ENCODE measurements around the gene SLC15A4. TPM values are rescaled to one million over a fixed set of nuclear protein-coding genes. Genes with fewer than 3 reads are reported as not detected.
A peak's percentile ranks its signal among the peaks of the same experiment; 100 is the strongest.

Gene SLC15A4
- total and polyA plus RNA-seq, 10 donors: 19.0 to 92.4 (median 43.5) TPM

DNA sequence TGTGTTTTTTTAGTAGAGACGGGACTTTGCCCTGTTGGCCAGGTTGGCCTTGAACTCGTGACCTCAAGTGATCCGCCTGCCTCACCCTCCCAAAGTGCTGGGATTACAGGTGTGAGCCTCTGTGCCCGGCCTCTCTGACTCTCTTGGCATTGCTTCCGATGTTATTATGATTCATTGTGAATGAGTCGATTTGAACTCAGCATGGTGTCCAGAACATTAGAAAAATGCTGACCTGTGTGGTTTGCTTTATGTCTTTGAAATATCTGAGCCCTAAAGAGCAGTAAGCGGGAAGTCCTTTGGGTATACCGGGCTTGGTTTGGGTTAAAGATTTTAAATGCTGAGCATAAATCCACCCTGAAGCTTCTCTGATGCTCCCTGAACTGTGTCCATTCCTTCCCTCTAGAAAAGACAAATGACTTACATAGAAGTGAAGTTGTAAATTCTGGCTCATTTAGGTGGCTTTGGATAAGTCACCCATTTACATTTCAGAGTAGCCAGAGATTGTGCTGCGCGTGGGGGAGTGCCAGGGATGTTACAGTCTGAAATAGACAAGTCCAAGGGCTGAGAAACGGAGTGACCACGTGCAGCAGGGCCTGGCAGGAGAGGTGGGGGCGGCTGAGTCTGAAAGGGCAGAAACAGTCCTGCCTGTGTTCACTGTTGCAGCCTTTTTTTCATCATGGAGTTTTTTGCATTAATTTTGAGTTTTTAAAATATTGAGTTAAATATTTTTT is 39.6 kb downstream of the SLC15A4 start:
- 75 to 92% (median 82%) methylated on average over 13 of the region's 13 CpGs for WGBS, 5 donors
- peaks cover 0 to 6% (median 0%) of the 10 kb centered on the region in 8 donors for H3K9me3 ChIP-seq
- TF ChIP-seq POLR2AphosphoS5 (IDR thresholded peaks at IDR 0.05) (no peak), POLR2A (IDR thresholded peaks at IDR 0.05) (no peak)
- TF ChIP-seq, protein P1, sequence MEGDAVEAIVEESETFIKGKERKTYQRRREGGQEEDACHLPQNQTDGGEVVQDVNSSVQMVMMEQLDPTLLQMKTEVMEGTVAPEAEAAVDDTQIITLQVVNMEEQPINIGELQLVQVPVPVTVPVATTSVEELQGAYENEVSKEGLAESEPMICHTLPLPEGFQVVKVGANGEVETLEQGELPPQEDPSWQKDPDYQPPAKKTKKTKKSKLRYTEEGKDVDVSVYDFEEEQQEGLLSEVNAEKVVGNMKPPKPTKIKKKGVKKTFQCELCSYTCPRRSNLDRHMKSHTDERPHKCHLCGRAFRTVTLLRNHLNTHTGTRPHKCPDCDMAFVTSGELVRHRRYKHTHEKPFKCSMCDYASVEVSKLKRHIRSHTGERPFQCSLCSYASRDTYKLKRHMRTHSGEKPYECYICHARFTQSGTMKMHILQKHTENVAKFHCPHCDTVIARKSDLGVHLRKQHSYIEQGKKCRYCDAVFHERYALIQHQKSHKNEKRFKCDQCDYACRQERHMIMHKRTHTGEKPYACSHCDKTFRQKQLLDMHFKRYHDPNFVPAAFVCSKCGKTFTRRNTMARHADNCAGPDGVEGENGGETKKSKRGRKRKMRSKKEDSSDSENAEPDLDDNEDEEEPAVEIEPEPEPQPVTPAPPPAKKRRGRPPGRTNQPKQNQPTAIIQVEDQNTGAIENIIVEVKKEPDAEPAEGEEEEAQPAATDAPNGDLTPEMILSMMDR (IDR thresholded peaks at IDR 0.05 in 8 of 11, conservative IDR thresholded peaks at IDR 0.05 in 3 of 11): no peak
- H3K27ac ChIP-seq: peak overlapping the region in 1 of 8 donors; percentile 24
- intact Hi-C loops (cut with DNase I; ENCODE audit: low total_unique reads): loop anchor here (10.0 kb wide), 1 partner anchor 51 kb away; no protein-coding TSS in a partner anchor
- no peak for DNase-seq
- no peak overlapping the region for H3K4me3 ChIP-seq
- no peaks in the 10 kb centered on the region for H3K36me3 ChIP-seq
- peaks cover 0 to 40% (median 12%) of the 10 kb centered on the region in 6 donors for H3K4me1 ChIP-seq
- H3K27me3 ChIP-seq (replicated peaks in 1 of 7): peaks cover 0 to 6% (median 0%) of the 10 kb centered on the region in 7 donors

DNA sequence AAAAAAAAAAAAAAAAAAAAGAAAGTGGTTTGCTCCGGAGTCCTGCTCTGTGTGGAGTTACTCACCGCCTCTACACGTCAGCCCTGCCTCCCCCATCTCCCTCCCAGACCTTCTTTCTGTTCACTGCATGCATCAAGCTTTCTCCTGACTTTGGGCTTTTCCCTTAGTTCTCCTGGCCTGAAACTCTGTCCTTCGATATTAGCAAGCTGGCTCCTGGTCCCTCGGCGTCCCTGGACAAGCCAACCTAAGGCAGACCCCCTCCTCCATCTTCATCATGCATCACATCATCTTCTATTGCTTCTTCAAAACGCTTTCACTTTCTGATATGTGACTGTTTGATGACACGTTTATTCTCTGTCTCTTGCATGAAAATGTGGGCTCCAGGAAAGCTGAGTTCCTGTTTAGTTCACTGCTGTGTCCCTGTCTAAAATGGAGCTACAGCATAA is 40.6 kb downstream of the SLC15A4 start:
- WGBS, 5 donors: 48 to 64% (median 56%) methylated on average over 8 of the region's 8 CpGs
- intact Hi-C loops (cut with DNase I; ENCODE audit: low total_unique reads): loop anchor here (10.0 kb wide), 1 partner anchor 52 kb away; no protein-coding TSS in a partner anchor
- TF ChIP-seq POLR2A (IDR thresholded peaks at IDR 0.05) (no peak), POLR2AphosphoS5 (IDR thresholded peaks at IDR 0.05) (no peak)
- TF ChIP-seq, protein P1 (IDR thresholded peaks at IDR 0.05 in 8 of 11, conservative IDR thresholded peaks at IDR 0.05 in 3 of 11): no peak

DNA sequence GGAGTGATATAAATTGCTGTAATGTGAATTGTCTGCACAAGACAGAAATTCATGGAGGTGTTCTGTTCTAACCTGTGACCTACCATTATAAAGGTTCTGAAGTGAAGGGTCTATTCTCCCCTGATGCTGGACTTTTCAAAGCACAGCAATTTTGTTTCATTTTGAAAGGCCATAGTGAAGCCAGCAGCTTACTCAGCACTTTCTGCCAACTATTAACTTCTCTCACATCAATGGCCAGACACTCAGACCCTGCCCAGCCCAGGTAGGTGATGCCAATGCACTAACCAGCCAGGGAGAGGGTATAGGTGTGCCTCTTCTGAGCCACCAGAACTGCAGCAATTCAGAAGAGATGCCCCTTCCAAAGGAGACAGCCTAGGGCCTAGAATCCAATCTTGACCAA is 43.9 kb downstream of the SLC15A4 start:
- intact Hi-C loops (cut with DNase I; ENCODE audit: low total_unique reads): loop anchor here (10.0 kb wide), 2 partner anchors 55 to 1135 kb away; no protein-coding TSS in a partner anchor
- Histone ChIP-seq H3K9me3 (peaks cover 0 to 6% (median 0%) of the 10 kb centered on the region in 8 donors), H3K27ac (no peak overlapping the region), H3K4me3 (no peak overlapping the region), H3K4me1 (peaks cover 0 to 22% (median 9%) of the 10 kb centered on the region in 6 donors), H3K36me3 (no peaks in the 10 kb centered on the region), H3K27me3 (replicated peaks in 1 of 7) (peaks cover 0 to 10% (median 0%) of the 10 kb centered on the region in 7 donors)
- no peak for TF ChIP-seq POLR2AphosphoS5 (IDR thresholded peaks at IDR 0.05)
- TF ChIP-seq POLR2A (IDR thresholded peaks at IDR 0.05): no peak
- TF ChIP-seq, protein P1 (IDR thresholded peaks at IDR 0.05 in 8 of 11, conservative IDR thresholded peaks at IDR 0.05 in 3 of 11): no peak
- no peak for DNase-seq

More for the DNA sequence above, 40.6 kb downstream of the SLC15A4 start:
- Histone ChIP-seq H3K9me3 (peaks cover 0 to 6% (median 0%) of the 10 kb centered on the region in 8 donors), H3K36me3 (no peaks in the 10 kb centered on the region), H3K27me3 (replicated peaks in 1 of 7) (peaks cover 0 to 6% (median 0%) of the 10 kb centered on the region in 7 donors), H3K27ac (peak overlapping the region in 3 of 8 donors; percentile 24 to 55 (median 43)), H3K4me3 (peak overlapping the region in 1 of 8 donors; percentile 29), H3K4me1 (peaks cover 0 to 29% (median 9%) of the 10 kb centered on the region in 6 donors)
- no peak for DNase-seq

DNA sequence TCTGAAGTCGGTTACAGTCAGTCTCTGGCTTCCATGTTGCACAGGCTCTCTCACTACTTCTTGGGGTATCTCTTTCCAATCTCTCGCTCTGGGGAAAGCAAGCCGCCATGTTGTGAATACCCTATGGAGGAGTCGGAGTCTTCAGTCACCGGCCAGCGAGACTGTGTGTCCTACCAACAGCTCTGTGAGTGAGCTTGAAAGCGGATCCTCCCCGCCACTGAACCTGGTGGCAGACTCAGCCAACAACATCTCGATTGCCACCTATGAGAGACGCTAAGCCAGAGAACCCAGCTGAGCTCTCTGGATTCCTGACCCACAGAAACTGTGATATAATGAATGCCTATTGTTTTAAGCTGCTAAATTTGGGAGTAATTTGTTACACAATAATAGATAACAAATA is 51.5 kb downstream of the SLC15A4 start:
- intact Hi-C loops (cut with DNase I; ENCODE audit: low total_unique reads): loop anchor here (10.0 kb wide), 1 partner anchor 1143 kb away; no protein-coding TSS in a partner anchor

More for the DNA sequence above, 51.5 kb downstream of the SLC15A4 start:
- no peaks in the 10 kb centered on the region for H3K9me3 ChIP-seq
- no peak overlapping the region for H3K27ac ChIP-seq
- no peaks in the 10 kb centered on the region for H3K4me1 ChIP-seq
- 90 to 97% (median 95%) methylated on average over 10 of the region's 10 CpGs for WGBS, 5 donors
- H3K27me3 ChIP-seq (replicated peaks in 1 of 7): peaks cover 0 to 22% (median 5%) of the 10 kb centered on the region in 7 donors
- H3K36me3 ChIP-seq: no peaks in the 10 kb centered on the region
- no peak for DNase-seq
- H3K4me3 ChIP-seq: no peak overlapping the region
- TF ChIP-seq, protein P1 (IDR thresholded peaks at IDR 0.05 in 8 of 11, conservative IDR thresholded peaks at IDR 0.05 in 3 of 11): no peak
- no peak for TF ChIP-seq POLR2AphosphoS5 (IDR thresholded peaks at IDR 0.05)
- TF ChIP-seq POLR2A (IDR thresholded peaks at IDR 0.05): no peak

All from spleen (tissue), 11 donors.